ENCODE measurements around the gene GLRX5.
"Not testable (repeated sequence)": the region's sequence is repeated elsewhere in the genome, so short reads cannot be mapped to it uniquely, and the experiment has no call there.

The GLRX5 gene

DNA sequence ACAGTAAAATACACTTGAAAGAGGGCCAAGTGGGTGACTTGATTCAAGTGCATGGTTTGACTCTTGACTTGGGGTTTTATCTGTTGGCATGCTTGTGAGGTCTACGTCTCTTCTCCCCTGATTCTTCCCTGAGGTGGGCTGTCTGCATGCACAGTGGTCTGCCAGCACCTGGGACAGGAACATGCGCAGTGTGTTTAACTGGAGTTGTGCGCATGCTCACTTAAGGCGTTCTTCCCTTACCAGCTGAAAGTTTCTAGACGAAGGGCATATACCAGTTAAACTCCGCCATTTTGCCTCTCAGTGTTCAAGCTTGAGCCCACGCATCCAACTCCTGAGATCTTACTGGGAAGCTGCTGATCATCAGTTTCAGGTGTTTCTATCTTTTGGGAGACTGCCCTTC is 38.5 kb downstream of the GLRX5 start:
- no peak overlapping the region for H3K27ac ChIP-seq
- no peak overlapping the region for H3K4me3 ChIP-seq
- TF ChIP-seq, protein P1, sequence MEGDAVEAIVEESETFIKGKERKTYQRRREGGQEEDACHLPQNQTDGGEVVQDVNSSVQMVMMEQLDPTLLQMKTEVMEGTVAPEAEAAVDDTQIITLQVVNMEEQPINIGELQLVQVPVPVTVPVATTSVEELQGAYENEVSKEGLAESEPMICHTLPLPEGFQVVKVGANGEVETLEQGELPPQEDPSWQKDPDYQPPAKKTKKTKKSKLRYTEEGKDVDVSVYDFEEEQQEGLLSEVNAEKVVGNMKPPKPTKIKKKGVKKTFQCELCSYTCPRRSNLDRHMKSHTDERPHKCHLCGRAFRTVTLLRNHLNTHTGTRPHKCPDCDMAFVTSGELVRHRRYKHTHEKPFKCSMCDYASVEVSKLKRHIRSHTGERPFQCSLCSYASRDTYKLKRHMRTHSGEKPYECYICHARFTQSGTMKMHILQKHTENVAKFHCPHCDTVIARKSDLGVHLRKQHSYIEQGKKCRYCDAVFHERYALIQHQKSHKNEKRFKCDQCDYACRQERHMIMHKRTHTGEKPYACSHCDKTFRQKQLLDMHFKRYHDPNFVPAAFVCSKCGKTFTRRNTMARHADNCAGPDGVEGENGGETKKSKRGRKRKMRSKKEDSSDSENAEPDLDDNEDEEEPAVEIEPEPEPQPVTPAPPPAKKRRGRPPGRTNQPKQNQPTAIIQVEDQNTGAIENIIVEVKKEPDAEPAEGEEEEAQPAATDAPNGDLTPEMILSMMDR (IDR thresholded peaks at IDR 0.05), result no peak
- DNase-seq (ENCODE audit: low spot score), result no peak

DNA sequence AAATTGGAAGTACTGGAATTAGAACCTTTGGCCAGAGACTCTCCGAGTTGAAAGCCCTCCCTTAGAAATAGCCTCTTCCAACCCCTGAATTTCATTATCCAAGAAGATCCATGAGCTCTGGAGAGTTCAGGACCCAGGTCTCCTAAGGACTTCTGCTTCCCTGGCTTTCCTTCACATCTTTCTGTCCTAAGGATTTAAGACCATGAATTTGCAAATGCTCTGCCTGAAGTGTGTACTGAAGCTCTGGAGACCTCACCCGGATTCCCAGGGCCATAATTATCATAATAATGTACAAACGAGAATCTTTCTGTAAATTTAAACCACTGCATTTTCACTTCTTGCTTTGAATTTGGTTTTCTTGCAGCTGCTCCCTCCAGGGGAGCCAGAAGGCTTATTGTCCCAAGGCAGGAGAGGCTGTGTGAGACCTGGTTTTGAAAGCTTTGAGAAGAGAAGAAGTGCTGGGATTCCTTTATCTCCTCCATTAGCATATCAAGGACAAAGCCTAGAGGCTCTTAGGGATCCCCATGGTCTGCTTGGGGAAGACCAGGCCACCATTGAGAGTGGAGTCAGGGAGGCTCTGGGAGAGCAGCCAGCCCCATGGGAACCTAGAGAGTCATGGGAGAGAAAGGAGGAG is 41.1 kb downstream of the GLRX5 start:
- TF ChIP-seq, protein P1 (IDR thresholded peaks at IDR 0.05), result no peak
- DNase-seq (ENCODE audit: low spot score), result no peak
- Histone ChIP-seq H3K4me3 (no peak overlapping the region), H3K27ac (no peak overlapping the region)

DNA sequence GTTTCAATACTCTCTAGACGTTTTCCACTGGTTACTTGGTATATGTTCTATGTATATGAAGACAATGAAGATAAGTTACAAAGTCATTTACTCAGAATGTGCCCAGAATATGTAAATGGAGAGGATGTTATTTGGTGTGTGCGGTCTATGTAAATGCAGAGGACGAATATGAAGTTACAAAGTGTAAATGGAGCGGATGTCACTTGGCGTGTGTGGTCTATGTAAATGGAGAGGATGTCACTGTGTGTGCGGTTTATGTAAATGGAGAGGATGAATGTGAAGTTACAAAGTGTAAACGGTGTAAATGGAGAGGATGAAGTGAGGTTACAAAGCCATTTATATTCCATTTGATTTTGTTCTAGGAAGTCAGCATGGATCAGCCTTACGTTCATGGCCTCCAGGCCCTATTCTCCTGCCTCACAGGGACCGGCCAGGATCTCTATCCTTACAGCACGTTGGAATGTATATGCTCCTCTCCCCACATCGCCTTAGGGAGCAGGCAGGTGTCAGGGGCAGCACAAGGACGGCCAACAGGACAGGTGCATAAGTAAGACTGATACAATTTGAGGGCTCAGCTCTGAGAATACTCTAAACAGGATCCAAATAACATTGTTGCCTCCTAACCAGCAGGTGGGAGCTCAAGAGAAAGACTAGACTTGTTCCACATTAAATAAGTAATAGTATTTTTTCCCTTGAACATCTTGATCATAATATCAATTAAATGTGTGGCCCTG is 42.4 kb downstream of the GLRX5 start:
- TF ChIP-seq, protein P1 (IDR thresholded peaks at IDR 0.05), result no peak
- H3K4me3 ChIP-seq, result no peak overlapping the region
- no peak for DNase-seq (ENCODE audit: low spot score)
- no peak overlapping the region for H3K27ac ChIP-seq

DNA sequence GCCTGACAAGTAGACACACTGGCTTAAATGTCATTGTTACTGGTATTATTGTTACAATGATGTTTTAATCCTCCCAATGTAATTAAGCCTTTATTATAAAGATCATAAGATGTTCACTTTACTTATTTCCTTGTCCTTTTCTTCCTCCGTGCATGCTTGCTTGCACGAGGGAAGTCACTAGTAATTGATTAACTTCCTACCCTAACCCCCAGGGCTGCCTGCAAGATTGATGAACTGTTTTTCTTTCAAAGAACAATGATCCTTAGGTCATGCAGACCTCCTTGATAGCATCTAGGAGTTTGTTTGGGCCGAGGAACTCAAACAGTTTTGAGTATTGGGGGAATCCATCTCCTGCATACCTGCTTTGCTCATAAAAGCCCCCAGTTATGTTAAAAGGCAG is 43.0 kb downstream of the GLRX5 start:
- DNase-seq (ENCODE audit: low spot score), result no peak
- Histone ChIP-seq H3K4me3 (no peak overlapping the region), H3K27ac (no peak overlapping the region)
- TF ChIP-seq, protein P1 (IDR thresholded peaks at IDR 0.05), result no peak

DNA sequence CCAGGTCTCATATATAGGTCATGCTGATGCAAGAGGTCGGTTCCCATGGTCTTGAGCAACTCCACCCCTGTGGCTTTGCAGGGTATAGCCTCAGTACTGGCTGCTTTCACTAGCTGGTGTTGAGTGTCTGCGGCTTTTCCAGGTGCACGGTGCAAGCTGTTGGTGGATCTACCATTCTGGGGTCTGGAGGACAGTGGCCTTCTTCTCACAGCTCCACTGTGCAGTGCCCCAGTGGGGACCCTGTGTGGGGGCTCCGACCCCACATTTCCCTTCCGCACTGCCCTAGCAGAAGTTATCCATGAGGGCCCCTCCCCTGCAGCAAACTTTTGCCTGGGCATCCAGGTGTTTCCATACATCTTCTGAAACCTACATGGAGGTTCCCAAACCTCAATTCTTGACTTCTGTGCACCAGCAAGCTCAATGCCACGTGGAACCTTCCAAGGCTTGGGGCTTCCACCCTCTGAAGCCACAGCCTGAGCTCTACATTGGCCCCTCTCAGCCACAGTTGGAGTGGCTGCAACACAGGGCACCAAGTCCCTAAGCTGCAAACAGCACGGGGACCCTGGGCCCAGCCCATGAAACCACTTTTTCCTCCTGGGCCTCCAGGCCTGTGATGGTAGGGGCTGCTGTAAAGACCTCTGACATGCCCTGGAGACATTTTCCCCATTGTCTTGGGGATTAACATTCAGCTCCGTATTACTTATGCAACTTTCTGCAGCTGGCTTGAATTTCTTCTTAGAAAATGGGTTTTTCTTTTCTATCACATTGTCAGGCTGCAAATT is 49.2 kb downstream of the GLRX5 start:
- not testable (repeated sequence) for DNase-seq (ENCODE audit: low spot score); H3K27ac ChIP-seq; H3K4me3 ChIP-seq

DNA sequence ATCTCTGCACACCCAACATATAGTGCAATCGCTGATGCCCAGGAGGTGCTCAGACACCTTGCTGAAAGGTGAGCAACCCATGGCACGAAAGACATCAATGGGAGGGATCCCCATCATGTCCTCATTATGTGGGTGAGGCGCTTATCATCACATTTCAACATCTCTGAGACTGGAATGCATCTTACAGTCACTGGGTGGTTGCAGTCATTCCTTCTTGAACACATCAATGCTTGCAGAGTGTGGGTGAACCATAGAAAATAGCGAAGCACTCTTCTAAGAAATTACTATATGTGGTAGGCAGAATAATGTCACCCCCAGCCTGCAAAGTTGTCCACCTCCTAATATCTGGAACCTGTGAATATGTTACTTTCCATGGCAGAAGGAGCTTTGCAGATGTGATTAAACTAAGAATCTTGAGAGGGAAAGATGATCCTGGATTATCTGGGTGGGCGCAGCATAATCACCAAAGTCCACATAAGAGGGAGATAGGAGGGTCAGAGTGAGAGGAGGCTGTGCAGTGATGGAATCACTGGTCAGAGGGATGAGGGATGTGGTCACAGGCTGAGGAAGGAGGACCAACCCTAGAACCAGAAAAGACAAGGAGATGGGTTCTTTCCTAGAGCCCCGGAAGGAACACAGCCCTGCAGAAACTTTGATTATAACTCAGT is 51.2 kb downstream of the GLRX5 start:
- Histone ChIP-seq H3K4me3 (no peak overlapping the region), H3K27ac (no peak overlapping the region)
- DNase-seq (ENCODE audit: low spot score), result no peak
- TF ChIP-seq, protein P1 (IDR thresholded peaks at IDR 0.05), result no peak

DNA sequence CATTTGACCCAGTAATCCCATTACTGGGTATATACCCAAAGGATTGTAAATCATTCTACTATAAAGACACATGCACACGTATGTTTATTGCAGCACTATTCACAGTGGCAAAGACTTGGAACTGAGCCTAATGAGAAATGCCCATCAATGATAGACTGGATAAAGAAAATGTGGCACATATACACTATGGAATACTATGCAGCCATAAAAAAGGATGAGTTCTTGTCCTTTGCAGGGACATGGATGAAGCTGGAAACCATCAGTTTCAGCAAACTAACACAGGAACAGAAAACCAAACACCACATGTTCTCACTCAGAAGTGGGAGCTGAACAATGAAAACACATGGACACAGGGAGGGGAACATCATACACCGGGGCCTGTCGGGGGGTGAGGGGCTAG is 56.3 kb downstream of the GLRX5 start:
- not testable (repeated sequence) for H3K27ac ChIP-seq; DNase-seq (ENCODE audit: low spot score)

More for the DNA sequence above, 56.3 kb downstream of the GLRX5 start:
- H3K4me3 ChIP-seq, result not testable (repeated sequence)

Measured in coronary artery (tissue), 2 donors.